ENCODE data around the gene ZFYVE26. TPM values are rescaled to one million over a fixed set of nuclear protein-coding genes. Genes with fewer than 3 reads are reported as not detected.

ZFYVE26 gene
- total RNA-seq, 1 donor from 2014 or later, result 40.7 TPM

- peaks cover 15% of the 10 kb centered on the region for H3K4me1 Mint-ChIP-seq
- ChIA-PET CTCF (no interaction called here), POLR2A (no interaction called here)
- no peak overlapping the region for H3K27ac Mint-ChIP-seq
- no peak for TF ChIP-seq CTCF (IDR thresholded peaks at IDR 0.05)
- intact Hi-C loops (cut with micrococcal nuclease), result no loop called here
- no peaks in the 10 kb centered on the region for H3K9me3 Mint-ChIP-seq
- H3K4me3 Mint-ChIP-seq, result no peak overlapping the region
- no peak for ATAC-seq (ENCODE audit: low read depth)
- DNase-seq, result no peak
- peaks cover 89% of the 10 kb centered on the region for H3K36me3 Mint-ChIP-seq (ENCODE audit: low read depth)
- no peaks in the 10 kb centered on the region for H3K27me3 Mint-ChIP-seq
Measured at GRCh38 chr14:67765192-67765834, 51.1 kb downstream of the ZFYVE26 start.

- ChIA-PET POLR2A (no interaction called here), CTCF (no interaction called here)
- no peak for TF ChIP-seq CTCF (IDR thresholded peaks at IDR 0.05)
- ATAC-seq (ENCODE audit: low read depth), result no peak
- Mint-ChIP-seq H3K4me1 (peaks cover 15% of the 10 kb centered on the region), H3K9me3 (no peaks in the 10 kb centered on the region), H3K36me3 (ENCODE audit: low read depth) (peaks cover 90% of the 10 kb centered on the region), H3K27me3 (no peaks in the 10 kb centered on the region), H3K27ac (no peak overlapping the region), H3K4me3 (no peak overlapping the region)
- DNase-seq, result no peak
- intact Hi-C loops (cut with micrococcal nuclease), result no loop called here
Measured at GRCh38 chr14:67764496-67764895, 51.9 kb downstream of the ZFYVE26 start.

GRCh38 chr14:67763158-67763822 is 53.1 kb downstream of the ZFYVE26 start:
- Mint-ChIP-seq H3K27ac (no peak overlapping the region), H3K27me3 (no peaks in the 10 kb centered on the region), H3K4me3 (no peak overlapping the region), H3K36me3 (ENCODE audit: low read depth) (peaks cover 83% of the 10 kb centered on the region), H3K4me1 (peaks cover 15% of the 10 kb centered on the region), H3K9me3 (no peaks in the 10 kb centered on the region)
- ATAC-seq (ENCODE audit: low read depth), result no peak
- intact Hi-C loops (cut with micrococcal nuclease), result no loop called here
- CTCF ChIA-PET, result no interaction called here
- no peak for TF ChIP-seq CTCF (IDR thresholded peaks at IDR 0.05)
- POLR2A ChIA-PET, result no interaction called here
- DNase-seq, result no peak

GRCh38 chr14:67762051-67762450 is 54.3 kb downstream of the ZFYVE26 start:
- POLR2A ChIA-PET, result no interaction called here
- Mint-ChIP-seq H3K9me3 (no peaks in the 10 kb centered on the region), H3K27ac (no peak overlapping the region), H3K4me1 (peaks cover 10% of the 10 kb centered on the region), H3K27me3 (no peaks in the 10 kb centered on the region), H3K36me3 (ENCODE audit: low read depth) (peaks cover 80% of the 10 kb centered on the region), H3K4me3 (no peak overlapping the region)
- CTCF ChIA-PET, result no interaction called here
- intact Hi-C loops (cut with micrococcal nuclease), result no loop called here
- DNase-seq (no peak), ATAC-seq (ENCODE audit: low read depth) (no peak)
- TF ChIP-seq CTCF (IDR thresholded peaks at IDR 0.05), result no peak

- H3K9me3 Mint-ChIP-seq, result no peaks in the 10 kb centered on the region
- H3K27ac Mint-ChIP-seq, result no peak overlapping the region
- no peaks in the 10 kb centered on the region for H3K27me3 Mint-ChIP-seq
- CTCF ChIA-PET, result no interaction called here
- no peak overlapping the region for H3K4me3 Mint-ChIP-seq
- POLR2A ChIA-PET, result no interaction called here
- intact Hi-C loops (cut with micrococcal nuclease), result no loop called here
- no peaks in the 10 kb centered on the region for H3K4me1 Mint-ChIP-seq
- DNase-seq (no peak), ATAC-seq (ENCODE audit: low read depth) (no peak)
- TF ChIP-seq CTCF (IDR thresholded peaks at IDR 0.05), result no peak
- H3K36me3 Mint-ChIP-seq (ENCODE audit: low read depth), result peaks cover 82% of the 10 kb centered on the region
Measured at GRCh38 chr14:67759916-67760315, 56.5 kb downstream of the ZFYVE26 start.
